ENCODE results near the gene HRAS. TPM values are rescaled to one million over a fixed set of nuclear protein-coding genes. Genes with fewer than 3 reads are reported as not detected.
"Not testable (repeated sequence)": the region's sequence is repeated elsewhere in the genome, so short reads cannot be mapped to it uniquely, and the experiment has no call there.

HRAS gene
- total RNA-seq (2014; rRNA removed; shearing (Covaris generic)): 30.2 and 36.1 TPM in 2 replicates
- polyA plus RNA-seq (2014; cell fraction: nucleus; rRNA removed): 32.4 and 36.6 TPM in 2 replicates

DNA sequence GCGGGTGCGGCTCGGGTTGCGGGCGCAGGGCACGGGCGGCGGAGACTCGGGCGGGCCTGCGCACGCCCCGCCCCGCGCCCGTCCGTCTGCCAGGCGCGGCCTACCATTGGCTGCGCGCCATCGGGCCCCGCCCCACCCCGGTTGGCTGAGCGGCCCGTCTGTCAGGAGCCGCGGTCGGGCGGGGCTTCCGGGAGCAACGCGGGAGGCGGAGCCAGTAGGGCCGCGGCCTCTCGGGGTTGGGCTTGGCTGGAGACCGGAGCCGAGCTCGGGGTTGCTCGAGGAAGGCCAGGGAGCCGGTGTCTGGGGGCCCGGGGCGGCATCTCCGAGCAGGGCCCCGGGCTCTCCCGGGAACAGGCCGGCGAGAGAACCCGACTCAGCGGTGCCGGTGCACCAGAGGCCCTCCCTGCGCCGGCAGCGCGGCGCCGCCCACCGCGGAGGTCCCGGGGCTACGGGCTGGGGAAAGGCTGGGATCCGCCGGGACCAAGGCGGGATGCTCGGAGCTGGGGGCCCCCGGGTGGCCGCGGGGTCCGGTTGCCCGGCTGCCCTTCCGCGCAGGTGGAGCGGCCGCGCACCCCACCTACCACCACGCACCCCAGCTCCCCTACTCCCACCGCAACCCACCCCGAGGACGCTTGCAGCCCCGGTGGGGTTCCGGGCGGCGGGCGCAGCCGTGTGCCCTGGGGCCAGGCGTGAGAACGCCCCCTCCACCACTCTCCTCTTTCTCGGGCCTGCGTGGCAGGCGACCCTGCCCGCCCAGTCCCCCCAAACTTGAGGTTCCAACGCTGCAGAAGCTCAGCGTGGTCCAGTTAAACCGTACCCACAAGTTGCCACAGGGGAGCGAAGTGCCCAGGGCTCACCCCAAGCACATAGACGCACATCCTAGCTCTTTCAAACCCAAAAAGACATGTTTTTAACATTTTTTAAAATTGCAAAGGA, at the start of gene HRAS:
HRAS (minus strand) TSS at position 58 of the 936 bp plus-strand sequence.
- DNase-seq (ENCODE audit: extremely low read depth, low read depth): peak; percentile 85

- DNase-seq (ENCODE audit: extremely low read depth, low read depth): no peak
Measured at GRCh38 chr11:584287-584686, 48.9 kb upstream of the HRAS start.

GRCh38 chr11:581752-582151, 46.4 kb upstream of the HRAS start:
- DNase-seq (ENCODE audit: extremely low read depth, low read depth): no peak

DNA sequence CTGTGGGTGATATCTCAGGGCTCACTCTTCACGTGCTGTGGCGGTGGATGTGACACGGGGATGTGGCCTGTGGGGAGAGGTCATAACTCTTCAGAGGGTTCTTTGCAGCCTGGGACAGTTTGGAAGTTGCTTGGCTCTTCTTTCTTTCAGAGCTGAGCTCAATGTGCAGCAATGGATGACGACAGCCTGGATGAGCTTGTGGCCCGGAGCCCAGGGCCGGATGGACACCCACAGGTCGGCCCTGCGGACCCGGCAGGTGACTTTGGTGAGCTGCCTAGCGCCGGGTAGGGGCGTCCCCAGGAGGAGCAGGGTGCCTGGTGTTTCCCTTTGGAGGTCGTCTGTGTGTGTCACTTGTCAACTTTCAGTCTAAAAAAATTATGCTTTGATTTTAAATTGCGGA, 46.0 kb upstream of the HRAS start:
- DNase-seq (ENCODE audit: extremely low read depth, low read depth): no peak

DNA sequence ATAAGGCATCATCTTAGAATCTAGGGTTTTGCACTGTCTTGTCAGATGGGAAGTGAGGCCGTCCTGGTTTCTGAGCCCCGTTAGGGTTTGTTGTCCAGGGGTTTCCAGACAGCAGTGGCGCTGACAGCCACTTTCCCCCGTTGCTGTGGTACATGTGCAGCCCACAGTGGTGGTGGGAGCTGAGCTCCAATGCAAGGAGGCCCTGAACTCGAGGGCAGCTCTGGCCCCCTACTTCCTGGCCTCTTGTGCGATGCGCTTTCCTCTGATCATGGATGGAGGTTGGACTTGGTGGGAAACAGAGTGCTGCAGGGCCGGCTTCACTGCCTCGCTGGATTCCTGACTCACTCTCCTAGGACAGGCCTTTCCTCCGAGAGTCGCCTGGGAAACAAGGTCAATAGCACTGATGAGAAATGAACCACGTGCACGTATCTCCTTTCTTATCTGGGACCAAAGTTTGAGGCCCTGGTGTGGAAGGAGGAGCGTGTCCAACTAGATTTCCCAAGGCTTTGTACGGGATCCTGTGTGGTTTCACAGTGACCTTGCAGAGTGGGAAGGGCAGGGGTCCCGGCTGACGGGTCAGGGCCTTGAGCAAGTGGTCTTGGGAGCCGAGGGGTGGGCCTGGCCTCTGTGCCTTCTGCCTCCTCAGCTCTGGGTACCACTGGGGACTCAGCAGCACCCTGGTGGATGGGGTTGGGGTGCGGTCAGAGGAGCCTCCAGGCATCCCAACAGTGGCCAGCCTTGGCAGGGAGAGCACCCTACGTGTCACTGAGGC, 44.6 kb upstream of the HRAS start:
- no peak for DNase-seq (ENCODE audit: extremely low read depth, low read depth)

GRCh38 chr11:578276-579035, 43.1 kb upstream of the HRAS start:
- DNase-seq (ENCODE audit: extremely low read depth, low read depth): no peak

- no peak for DNase-seq (ENCODE audit: extremely low read depth, low read depth)
Measured at GRCh38 chr11:577611-577894, 42.2 kb upstream of the HRAS start.

DNA sequence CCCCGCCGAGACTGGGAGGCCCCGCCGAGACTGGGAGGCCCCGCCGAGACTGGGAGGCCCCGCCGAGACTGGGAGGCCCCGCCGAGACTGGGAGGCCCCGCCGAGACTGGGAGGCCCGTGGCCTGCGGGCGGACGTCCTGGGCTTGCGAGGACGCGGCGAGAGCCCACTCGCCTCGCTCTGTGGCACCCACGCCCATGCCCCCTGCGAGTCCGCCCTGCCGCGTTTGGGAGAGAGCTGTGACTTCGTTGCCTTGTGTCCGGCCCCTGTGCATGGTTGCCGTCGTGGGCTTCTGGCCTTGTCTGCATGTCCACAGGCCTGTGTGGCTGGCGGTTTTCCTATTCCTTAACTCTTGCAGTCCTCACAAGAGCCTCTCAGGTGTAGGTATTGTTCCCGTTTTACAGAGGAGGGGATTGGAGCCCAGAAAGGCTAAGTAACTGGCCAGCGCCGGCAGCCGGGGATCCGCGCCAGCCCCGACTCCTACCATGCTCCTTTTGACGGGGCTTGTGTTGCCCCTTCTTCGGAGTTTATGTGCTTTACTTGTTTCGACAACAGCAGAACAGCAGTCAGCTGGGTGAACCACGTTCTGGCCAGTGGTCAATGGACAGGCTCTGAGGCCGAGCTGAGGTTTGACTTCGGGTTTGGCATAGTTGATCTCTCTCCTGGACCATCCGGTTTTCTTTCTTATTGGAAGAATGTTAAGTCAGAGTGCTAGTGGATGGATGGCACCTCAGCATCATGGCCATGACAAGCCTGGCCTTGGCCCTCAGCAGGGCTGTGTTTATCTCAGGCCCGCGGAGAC, 41.6 kb upstream of the HRAS start:
- DNase-seq (ENCODE audit: extremely low read depth, low read depth): no peak

GRCh38 chr11:575996-576768, 40.8 kb upstream of the HRAS start, which contains the start of gene PHRF1:
Gene PHRF1, plus strand, starts transcription at chr11:576470. Its CDS starts 5,043 bp downstream, at chr11:581513.
- DNase-seq (ENCODE audit: extremely low read depth, low read depth): peak; percentile 84

- no peak for DNase-seq (ENCODE audit: extremely low read depth, low read depth)
Measured at GRCh38 chr11:575313-575995, 40.1 kb upstream of the HRAS start.

DNA sequence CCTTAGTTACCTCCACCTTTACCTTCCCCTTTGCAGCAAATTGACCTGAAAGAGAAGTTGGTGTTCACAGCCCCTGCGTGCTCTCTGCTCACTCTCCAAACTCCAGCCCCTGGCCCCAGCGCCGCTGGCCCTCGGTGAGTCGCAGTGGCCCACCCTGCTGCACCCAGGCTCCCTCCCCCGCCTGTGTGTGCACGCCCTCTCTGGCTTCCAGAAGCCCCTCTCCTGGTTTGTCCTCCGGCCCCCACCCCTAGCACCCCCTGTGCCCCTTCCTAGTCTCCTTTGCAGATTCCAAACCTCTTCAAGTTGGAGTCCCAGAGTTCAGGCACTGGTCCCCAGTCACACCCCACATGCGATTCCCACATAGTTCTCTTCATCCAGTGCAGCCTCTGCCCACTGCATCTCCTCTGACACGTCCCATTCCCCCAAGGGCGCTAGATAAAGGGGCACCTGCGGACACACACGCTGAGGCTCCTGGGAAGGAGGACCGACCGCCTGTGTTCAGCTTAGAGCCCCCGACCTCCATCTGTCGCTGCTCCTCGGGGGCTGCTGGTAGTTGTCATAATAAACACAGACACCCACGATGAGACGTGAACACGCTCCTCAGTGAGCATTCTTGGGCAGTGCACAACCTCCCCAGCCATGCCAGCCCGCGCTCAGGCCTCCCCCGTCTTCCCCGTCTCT, 39.4 kb upstream of the HRAS start:
- DNase-seq (ENCODE audit: extremely low read depth, low read depth): no peak

GRCh38 chr11:574031-574570, 38.7 kb upstream of the HRAS start:
- DNase-seq (ENCODE audit: extremely low read depth, low read depth): not testable (repeated sequence)

DNA sequence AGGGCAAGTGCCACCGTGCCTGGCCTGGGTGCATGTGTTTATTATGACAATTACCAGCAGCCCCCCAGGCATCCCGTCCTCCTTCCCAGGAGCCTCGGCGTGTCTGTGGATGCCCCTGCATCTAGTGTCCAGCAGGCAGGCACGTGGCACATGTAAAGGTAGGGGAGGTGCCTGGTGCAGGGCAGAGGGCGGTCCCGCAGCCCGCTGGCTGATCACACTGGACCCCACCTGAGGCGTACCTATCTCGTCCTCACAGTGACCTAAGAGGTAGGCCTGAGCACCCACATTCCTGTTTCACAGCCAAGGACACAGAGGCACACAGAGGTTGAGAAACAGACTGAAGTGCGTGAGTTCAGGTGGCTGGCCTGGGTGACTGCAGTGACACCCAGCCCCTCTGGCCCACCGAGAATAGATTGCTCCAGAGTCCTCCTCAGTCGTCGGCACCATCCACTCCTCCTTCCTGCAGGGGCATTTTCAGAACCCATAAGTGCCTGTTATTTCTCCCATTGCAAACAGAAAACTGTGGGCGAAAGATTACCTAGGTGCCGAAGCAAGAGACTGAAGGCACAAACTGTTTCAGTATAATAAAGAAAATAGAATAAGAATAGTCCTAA, 37.9 kb upstream of the HRAS start:
- no peak for DNase-seq (ENCODE audit: extremely low read depth, low read depth)

DNA sequence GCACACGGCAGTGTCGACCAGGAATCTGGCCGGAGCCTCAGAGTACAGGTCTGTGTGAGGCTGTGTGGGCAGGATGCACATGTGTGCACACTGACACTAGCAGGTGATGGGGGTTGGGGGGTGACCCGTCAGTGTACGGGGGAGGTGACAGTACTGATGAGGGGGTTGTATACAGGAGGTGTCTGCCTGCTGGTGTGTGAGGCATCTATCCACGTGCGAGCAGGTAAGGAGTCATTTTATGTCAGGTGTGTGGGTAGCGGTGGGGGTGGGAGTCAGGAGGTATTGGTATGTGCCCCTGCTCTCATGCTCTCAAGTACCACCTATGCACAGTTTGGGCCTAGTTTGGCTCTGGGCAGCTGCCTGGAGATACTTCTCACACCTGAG, 36.4 kb upstream of the HRAS start:
- DNase-seq (ENCODE audit: extremely low read depth, low read depth): no peak

- no peak for DNase-seq (ENCODE audit: extremely low read depth, low read depth)
Measured at GRCh38 chr11:569158-569885, 33.9 kb upstream of the HRAS start.

- peak; percentile 86 for DNase-seq (ENCODE audit: extremely low read depth, low read depth)
Measured at GRCh38 chr11:568306-569157, 33.2 kb upstream of the HRAS start.
